ENCODE data around the gene ASXL2. TPM values are rescaled to one million over a fixed set of nuclear protein-coding genes. Genes with fewer than 3 reads are reported as not detected.

ASXL2 gene
- total RNA-seq, 1 experiment from 2014 or later: 37.8 TPM

Other genes starting within 250 kb of the ASXL2 start
- gene DTNB, start 204.9 kb downstream of the ASXL2 start, total RNA-seq (2021): 39.9 to 46.3 TPM (median 44.5 TPM) in 3 replicates
- gene KIF3C, start 104.0 kb upstream of the ASXL2 start, total RNA-seq (2021): 48.1 to 60.1 TPM (median 55.8 TPM) in 3 replicates
- gene RAB10, start 155.6 kb upstream of the ASXL2 start, total RNA-seq (2021): 127 to 142 TPM (median 132 TPM) in 3 replicates

All from WTC11 (cell line).